SK-N-MC (cell line): ENCODE results near the gene SNX9.

Experiments
- DNase-seq: peaks from one replicate; pipeline ENCODE4 v3.0.0-alpha.2; 2011; ENCODE audit warnings: low read depth, low spot score
- H3K27ac ChIP-seq: fragments of 200-600 bp; sonication (generic); 2 replicates; pipeline ENCODE4 v1.5.1; 2016; ENCODE audit warnings: mixed run types
- H3K36me3 ChIP-seq: fragments of 200-600 bp; sonication (generic); 2 replicates; pipeline ENCODE4 v1.6.1; 2017; ENCODE audit warnings: antibody characterized with exemption, low read length, mixed read lengths; ENCODE audit not compliant: insufficient read depth
- H3K4me3 ChIP-seq: fragments of 200-600 bp; sonication (generic); 2 replicates; pipeline ENCODE4 v1.5.1; 2016
- H3K9ac ChIP-seq: fragments of 200-600 bp; sonication (generic); 2 replicates; pipeline ENCODE4 v1.8.0; 2017; ENCODE audit warnings: mixed run types, mixed read lengths; ENCODE audit not compliant: insufficient read length
- H3K9me3 ChIP-seq: fragments of 200-600 bp; sonication (generic); 2 replicates; pipeline ENCODE4 v1.6.1; 2017; ENCODE audit warnings: low read depth, mild to moderate bottlenecking, antibody characterized with exemption, low read length, moderate library complexity, mixed read lengths
- EZH2 ChIP-seq: fragments of 200-600 bp; sonication (generic); IDR thresholded peaks from one replicate; pipeline ENCODE4 v1.6.1; 2017; ENCODE audit warnings: antibody characterized with exemption
- FOXP2 ChIP-seq: optimal IDR thresholded peaks from 2 replicates; pipeline ENCODE3; 2011; ENCODE audit warnings: mild to moderate bottlenecking, moderate library complexity; ENCODE audit not compliant: insufficient read depth; ENCODE audit errors: extremely low read length, control extremely low read depth
- POLR2AphosphoS5 ChIP-seq: IDR thresholded peaks from 2 replicates; pipeline ENCODE4 v1.6.1; 2012; ENCODE audit warnings: mild to moderate bottlenecking, low read depth, low read length, borderline replicate concordance

SNX9 gene

GRCh38 chr6:157823001-157823527, at the start of gene SNX9:
SNX9 (plus strand) TSS chr6:157823246; CDS start chr6:157823435, 189 bp downstream.
- Histone ChIP-seq H3K4me3 (peak within 1 kb of the TSS; percentile 79), H3K9me3 (no peaks in the 10 kb centered on the region), H3K9ac (peak within 1 kb of the TSS; percentile 88), H3K36me3 (peaks cover 3% of the 10 kb centered on the region; the same call in 1 of the 2 replicates), H3K27ac (peak within 1 kb of the TSS; percentile 83; the same call in 1 of the 2 replicates)
- DNase-seq, result no peak
- TF ChIP-seq EZH2 (no peak), FOXP2 (no peak), POLR2AphosphoS5 (no peak)

- H3K9ac ChIP-seq, result no peak overlapping the region
- no peak for TF ChIP-seq EZH2
- no peak for TF ChIP-seq FOXP2
- TF ChIP-seq POLR2AphosphoS5, result no peak
- H3K4me3 ChIP-seq, result no peak overlapping the region
- H3K27ac ChIP-seq, result no peak overlapping the region
- no peak for DNase-seq
- no peaks in the 10 kb centered on the region for H3K36me3 ChIP-seq
- H3K9me3 ChIP-seq, result no peaks in the 10 kb centered on the region
Observed at GRCh38 chr6:157773248-157773773, 49.7 kb upstream of the SNX9 start.

GRCh38 chr6:157774153-157775135, 48.6 kb upstream of the SNX9 start:
- no peak for DNase-seq
- H3K36me3 ChIP-seq, result no peaks in the 10 kb centered on the region
- H3K9ac ChIP-seq, result no peak overlapping the region
- H3K27ac ChIP-seq, result no peak overlapping the region
- no peaks in the 10 kb centered on the region for H3K9me3 ChIP-seq
- H3K4me3 ChIP-seq, result no peak overlapping the region
- TF ChIP-seq POLR2AphosphoS5 (no peak), EZH2 (no peak), FOXP2 (no peak)

- Histone ChIP-seq H3K36me3 (no peaks in the 10 kb centered on the region), H3K9ac (no peak overlapping the region), H3K27ac (no peak overlapping the region), H3K9me3 (no peaks in the 10 kb centered on the region), H3K4me3 (no peak overlapping the region)
- DNase-seq, result no peak
- TF ChIP-seq POLR2AphosphoS5 (no peak), FOXP2 (no peak), EZH2 (no peak)
Observed at GRCh38 chr6:157775376-157775775, 47.7 kb upstream of the SNX9 start.

GRCh38 chr6:157777344-157777743, 45.7 kb upstream of the SNX9 start:
- Histone ChIP-seq H3K9ac (no peak overlapping the region), H3K4me3 (no peak overlapping the region), H3K27ac (no peak overlapping the region), H3K36me3 (no peaks in the 10 kb centered on the region), H3K9me3 (no peaks in the 10 kb centered on the region)
- no peak for TF ChIP-seq POLR2AphosphoS5
- DNase-seq, result no peak

GRCh38 chr6:157778719-157779118, 44.3 kb upstream of the SNX9 start:
- H3K9ac ChIP-seq, result no peak overlapping the region

GRCh38 chr6:157779705-157780604, 43.1 kb upstream of the SNX9 start:
- TF ChIP-seq FOXP2, result no peak
- TF ChIP-seq EZH2, result no peak
- TF ChIP-seq POLR2AphosphoS5, result no peak
- no peak overlapping the region for H3K4me3 ChIP-seq
- no peak overlapping the region for H3K27ac ChIP-seq
- H3K9me3 ChIP-seq, result no peaks in the 10 kb centered on the region
- DNase-seq, result no peak
- no peak overlapping the region for H3K9ac ChIP-seq
- no peaks in the 10 kb centered on the region for H3K36me3 ChIP-seq

More at GRCh38 chr6:157778719-157779118, 44.3 kb upstream of the SNX9 start:
- no peak overlapping the region for H3K4me3 ChIP-seq
- no peaks in the 10 kb centered on the region for H3K36me3 ChIP-seq
- H3K9me3 ChIP-seq, result no peaks in the 10 kb centered on the region
- H3K27ac ChIP-seq, result no peak overlapping the region
- no peak for DNase-seq
- TF ChIP-seq EZH2 (no peak), FOXP2 (no peak), POLR2AphosphoS5 (no peak)

- DNase-seq, result no peak
- Histone ChIP-seq H3K9ac (no peak overlapping the region), H3K27ac (no peak overlapping the region), H3K4me3 (no peak overlapping the region), H3K9me3 (no peaks in the 10 kb centered on the region), H3K36me3 (no peaks in the 10 kb centered on the region)
- TF ChIP-seq EZH2 (no peak), FOXP2 (no peak), POLR2AphosphoS5 (no peak)
Observed at GRCh38 chr6:157785636-157786035, 37.4 kb upstream of the SNX9 start.
